HL-60/S4 (cell line): Measurements from ENCODE around the gene ERC2.

Source experiments
- in situ Hi-C: fragments of 300-500 bp; cut with MboI; formaldehyde crosslinking; loops from 2 replicates; pipeline ENCODE4 v1.14.3; 2022; ENCODE audit warnings: low sequenced_read_pairs

Gene ERC2

GRCh38 chr3:56370991-56371775, 97.1 kb downstream of the ERC2 start:
- in situ Hi-C loops, result no loop called here

- in situ Hi-C loops, result no loop called here
These were observed 98.4 kb downstream of the ERC2 start for GRCh38 chr3:56369914-56370313.

- in situ Hi-C loops, result no loop called here
These were observed 99.4 kb downstream of the ERC2 start for GRCh38 chr3:56368846-56369245.

GRCh38 chr3:56366641-56367162, 101.6 kb downstream of the ERC2 start:
- in situ Hi-C loops, result no loop called here

GRCh38 chr3:56365905-56366640, 102.2 kb downstream of the ERC2 start:
- in situ Hi-C loops, result no loop called here

GRCh38 chr3:56364665-56365064, 103.6 kb downstream of the ERC2 start:
- in situ Hi-C loops, result no loop called here

GRCh38 chr3:56363720-56364119, 104.5 kb downstream of the ERC2 start:
- in situ Hi-C loops, result no loop called here

- in situ Hi-C loops, result no loop called here
These were observed 106.5 kb downstream of the ERC2 start for GRCh38 chr3:56361731-56362130.

GRCh38 chr3:56357266-56357665, 111.0 kb downstream of the ERC2 start:
- in situ Hi-C loops, result no loop called here

- in situ Hi-C loops, result no loop called here
These were observed 111.5 kb downstream of the ERC2 start for GRCh38 chr3:56356808-56357207.

- in situ Hi-C loops, result no loop called here
These were observed 112.6 kb downstream of the ERC2 start for GRCh38 chr3:56355570-56356185.

GRCh38 chr3:56351537-56351936, 116.7 kb downstream of the ERC2 start:
- in situ Hi-C loops, result no loop called here

- in situ Hi-C loops, result no loop called here
These were observed 120.9 kb downstream of the ERC2 start for GRCh38 chr3:56347219-56347871.

GRCh38 chr3:56342475-56342874, 125.8 kb downstream of the ERC2 start:
- in situ Hi-C loops, result no loop called here

GRCh38 chr3:56339671-56340070, 128.6 kb downstream of the ERC2 start:
- in situ Hi-C loops, result no loop called here

- in situ Hi-C loops, result no loop called here
These were observed 129.0 kb downstream of the ERC2 start for GRCh38 chr3:56339244-56339643.

GRCh38 chr3:56336023-56336422, 132.2 kb downstream of the ERC2 start:
- in situ Hi-C loops, result no loop called here

GRCh38 chr3:56324473-56324872, 143.8 kb downstream of the ERC2 start:
- in situ Hi-C loops, result no loop called here

- in situ Hi-C loops, result no loop called here
These were observed 144.3 kb downstream of the ERC2 start for GRCh38 chr3:56323986-56324420.

GRCh38 chr3:56322862-56323261, 145.4 kb downstream of the ERC2 start:
- in situ Hi-C loops, result no loop called here

- in situ Hi-C loops, result no loop called here
These were observed 146.4 kb downstream of the ERC2 start for GRCh38 chr3:56321892-56322291.
